ENCODE results near the gene RHEX.
A peak's percentile ranks its signal among the peaks of the same experiment; 100 is the strongest.

The RHEX gene

DNA sequence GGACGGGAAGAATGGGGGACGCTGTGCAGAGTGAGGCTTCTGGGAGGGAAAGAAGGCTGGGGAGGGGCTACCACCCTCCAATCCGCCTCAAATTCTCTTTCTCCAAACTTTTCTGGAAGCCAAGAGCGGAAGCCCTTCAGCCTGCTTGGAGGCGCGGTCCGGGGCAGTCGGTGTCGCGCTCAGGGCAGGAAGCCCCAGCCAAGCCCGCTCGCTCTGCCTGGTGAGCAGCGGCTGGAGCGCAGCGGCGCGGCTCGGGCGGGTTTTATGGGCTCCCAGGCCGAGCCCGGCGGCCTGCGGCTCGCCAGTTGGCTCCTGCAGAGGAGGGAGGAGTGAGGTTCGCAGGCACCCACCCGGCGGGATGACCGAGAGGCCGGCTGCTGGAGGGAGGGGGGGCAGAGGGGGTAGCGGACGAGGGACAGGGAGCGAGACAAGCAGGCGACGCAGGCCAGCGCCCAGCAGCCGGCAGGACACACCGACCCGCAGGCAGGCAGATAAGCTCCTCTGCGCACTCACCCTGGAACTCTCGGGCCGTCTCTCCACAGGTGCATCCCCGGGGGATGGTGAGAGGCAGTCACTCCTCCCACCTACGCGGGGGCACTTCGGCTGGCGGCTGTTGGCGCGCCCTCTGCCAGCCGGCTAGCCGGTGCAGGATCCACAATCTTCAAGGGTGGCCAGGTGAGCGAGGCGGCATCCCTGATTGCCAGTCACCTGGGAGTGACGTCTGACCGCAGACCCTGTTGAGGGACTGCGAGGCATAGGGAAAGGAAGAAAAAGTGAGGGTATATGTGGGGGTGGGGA is 64.4 kb downstream of the RHEX start, which contains the start of gene AVPR1B:
TSS of gene AVPR1B (minus strand) at position 238 of the 798 bp plus-strand sequence. CDS start 498 bp downstream, outside the sequence.
- Mint-ChIP-seq H3K27me3 (ENCODE audit: low read depth, poor library complexity) (peaks cover 84% of the 10 kb centered on the region), H3K36me3 (ENCODE audit: low read depth) (no peaks in the 10 kb centered on the region), H3K9me3 (peaks cover 37% of the 10 kb centered on the region), H3K27ac (peak within 1 kb of the TSS; percentile 67), H3K4me1 (peaks cover 12% of the 10 kb centered on the region), H3K4me3 (peak within 1 kb of the TSS; percentile 85)
- TF ChIP-seq, protein P1, sequence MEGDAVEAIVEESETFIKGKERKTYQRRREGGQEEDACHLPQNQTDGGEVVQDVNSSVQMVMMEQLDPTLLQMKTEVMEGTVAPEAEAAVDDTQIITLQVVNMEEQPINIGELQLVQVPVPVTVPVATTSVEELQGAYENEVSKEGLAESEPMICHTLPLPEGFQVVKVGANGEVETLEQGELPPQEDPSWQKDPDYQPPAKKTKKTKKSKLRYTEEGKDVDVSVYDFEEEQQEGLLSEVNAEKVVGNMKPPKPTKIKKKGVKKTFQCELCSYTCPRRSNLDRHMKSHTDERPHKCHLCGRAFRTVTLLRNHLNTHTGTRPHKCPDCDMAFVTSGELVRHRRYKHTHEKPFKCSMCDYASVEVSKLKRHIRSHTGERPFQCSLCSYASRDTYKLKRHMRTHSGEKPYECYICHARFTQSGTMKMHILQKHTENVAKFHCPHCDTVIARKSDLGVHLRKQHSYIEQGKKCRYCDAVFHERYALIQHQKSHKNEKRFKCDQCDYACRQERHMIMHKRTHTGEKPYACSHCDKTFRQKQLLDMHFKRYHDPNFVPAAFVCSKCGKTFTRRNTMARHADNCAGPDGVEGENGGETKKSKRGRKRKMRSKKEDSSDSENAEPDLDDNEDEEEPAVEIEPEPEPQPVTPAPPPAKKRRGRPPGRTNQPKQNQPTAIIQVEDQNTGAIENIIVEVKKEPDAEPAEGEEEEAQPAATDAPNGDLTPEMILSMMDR (IDR thresholded peaks at IDR 0.05) = no peak
- peak; percentile 81 for DNase-seq

DNA sequence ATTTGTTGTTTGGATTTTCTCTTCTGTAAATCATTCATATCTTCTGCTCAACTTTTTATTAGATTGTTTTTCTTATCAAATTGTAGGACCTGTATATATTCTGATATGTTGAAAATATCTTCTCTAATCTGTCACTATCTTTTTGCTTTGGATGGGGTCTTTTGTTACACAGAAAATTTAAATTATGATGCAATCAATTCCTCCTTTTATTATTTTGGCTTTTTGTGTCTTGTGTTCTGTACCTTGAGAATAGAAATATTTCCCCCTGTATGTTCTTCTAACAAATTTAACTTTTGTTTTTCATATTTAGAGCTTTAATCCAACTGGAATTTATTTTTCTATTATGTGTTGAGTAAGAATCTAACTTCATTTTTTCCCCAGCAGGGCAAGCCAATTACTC is 67.4 kb downstream of the RHEX start:
- H3K4me3 Mint-ChIP-seq = no peak overlapping the region
- DNase-seq = no peak
- no peak overlapping the region for H3K27ac Mint-ChIP-seq
- peaks cover 55% of the 10 kb centered on the region for H3K9me3 Mint-ChIP-seq
- H3K27me3 Mint-ChIP-seq (ENCODE audit: low read depth, poor library complexity) = peaks cover 73% of the 10 kb centered on the region
- peaks cover 12% of the 10 kb centered on the region for H3K4me1 Mint-ChIP-seq
- H3K36me3 Mint-ChIP-seq (ENCODE audit: low read depth) = no peaks in the 10 kb centered on the region
- TF ChIP-seq, protein P1 (IDR thresholded peaks at IDR 0.05) = no peak

DNA sequence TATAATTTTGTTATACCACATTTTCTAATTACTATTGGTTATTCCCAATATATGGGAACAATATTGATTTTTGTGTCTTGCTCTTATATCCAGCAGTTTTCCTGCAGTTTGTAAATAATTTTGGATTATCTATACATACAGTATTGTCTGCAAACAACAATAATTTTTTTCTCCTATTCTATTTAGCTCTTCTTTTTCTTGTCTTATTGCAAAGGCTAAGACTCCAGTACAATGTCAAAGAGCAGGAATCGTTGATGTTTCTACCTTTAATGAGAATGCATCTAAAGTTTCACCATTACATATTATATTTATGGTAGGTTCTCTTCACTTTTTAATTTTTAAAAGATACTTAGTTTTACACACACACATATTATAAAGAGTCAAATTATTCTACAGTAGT is 68.3 kb downstream of the RHEX start:
- Mint-ChIP-seq H3K4me1 (peaks cover 12% of the 10 kb centered on the region), H3K36me3 (ENCODE audit: low read depth) (no peaks in the 10 kb centered on the region), H3K9me3 (peaks cover 55% of the 10 kb centered on the region), H3K4me3 (no peak overlapping the region), H3K27ac (no peak overlapping the region), H3K27me3 (ENCODE audit: low read depth, poor library complexity) (peaks cover 70% of the 10 kb centered on the region)
- TF ChIP-seq, protein P1 (IDR thresholded peaks at IDR 0.05) = no peak
- no peak for DNase-seq

DNA sequence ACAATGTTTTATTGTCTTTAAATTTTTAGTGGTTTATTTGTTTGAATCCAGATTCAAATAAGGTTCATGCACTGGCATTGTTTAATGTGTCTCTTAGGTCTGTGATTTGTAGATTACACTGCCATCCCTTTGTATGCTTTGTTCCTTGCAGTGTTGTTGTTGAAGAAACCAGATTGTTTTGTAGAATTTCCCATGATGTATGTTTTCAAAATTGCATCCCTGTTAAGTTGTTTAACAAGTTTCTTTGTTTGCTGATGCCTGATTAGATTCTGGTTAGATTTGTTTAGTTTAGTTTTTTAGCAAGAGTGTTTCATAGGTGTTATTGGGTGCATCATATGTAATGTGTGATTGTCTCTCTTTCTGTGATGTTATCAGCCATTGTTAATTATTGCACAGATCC is 69.7 kb downstream of the RHEX start:
- no peak overlapping the region for H3K27ac Mint-ChIP-seq

DNA sequence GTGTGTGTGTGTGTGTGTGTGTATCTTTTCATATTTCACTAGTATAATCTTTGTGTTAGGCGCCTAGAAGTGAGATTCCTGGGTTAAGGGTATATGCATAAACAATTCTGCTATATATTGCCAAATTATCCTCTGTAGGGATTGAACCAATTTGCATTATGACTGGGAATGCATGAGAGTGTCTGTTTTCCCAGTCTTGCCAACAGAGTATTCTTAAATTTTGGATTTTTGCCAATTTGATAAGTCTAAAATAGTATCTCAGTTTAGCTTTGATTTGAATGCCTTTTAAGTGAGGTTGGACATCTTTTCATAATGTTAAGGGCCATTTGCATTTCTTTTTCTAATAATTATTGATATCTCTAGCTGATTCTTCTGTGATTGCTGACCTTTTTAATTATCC is 72.4 kb downstream of the RHEX start:
- TF ChIP-seq, protein P1 (IDR thresholded peaks at IDR 0.05) = no peak
- H3K4me3 Mint-ChIP-seq = no peak overlapping the region
- H3K27me3 Mint-ChIP-seq (ENCODE audit: low read depth, poor library complexity) = peaks cover 36% of the 10 kb centered on the region
- peaks cover 39% of the 10 kb centered on the region for H3K9me3 Mint-ChIP-seq
- DNase-seq = no peak
- no peaks in the 10 kb centered on the region for H3K4me1 Mint-ChIP-seq
- H3K27ac Mint-ChIP-seq = no peak overlapping the region
- H3K36me3 Mint-ChIP-seq (ENCODE audit: low read depth) = no peaks in the 10 kb centered on the region

More for the DNA sequence above, 69.7 kb downstream of the RHEX start:
- Mint-ChIP-seq H3K4me1 (peaks cover 3% of the 10 kb centered on the region), H3K27me3 (ENCODE audit: low read depth, poor library complexity) (peaks cover 56% of the 10 kb centered on the region), H3K4me3 (no peak overlapping the region), H3K9me3 (peaks cover 55% of the 10 kb centered on the region), H3K36me3 (ENCODE audit: low read depth) (no peaks in the 10 kb centered on the region)
- DNase-seq = no peak
- TF ChIP-seq, protein P1 (IDR thresholded peaks at IDR 0.05) = no peak

DNA sequence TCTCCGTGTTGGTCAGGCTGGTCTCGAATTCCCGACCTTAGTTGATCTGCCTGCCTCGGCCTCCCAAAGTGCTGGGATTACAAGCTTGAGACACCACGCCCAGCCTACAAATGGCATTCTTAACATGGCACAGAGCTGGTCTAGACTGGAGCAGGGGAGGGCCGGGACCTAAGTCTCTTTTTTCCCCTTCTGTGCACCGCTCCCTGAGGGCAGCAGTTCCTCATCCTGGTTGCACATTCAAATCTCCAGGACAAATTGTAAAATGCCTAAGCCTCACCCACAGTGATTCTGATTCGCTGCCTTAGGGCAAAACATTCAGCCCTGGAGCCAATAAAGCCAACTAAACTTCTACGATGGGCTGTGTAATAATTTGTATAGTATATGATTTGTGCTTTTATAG is 74.4 kb downstream of the RHEX start:
- peaks cover 29% of the 10 kb centered on the region for H3K27me3 Mint-ChIP-seq (ENCODE audit: low read depth, poor library complexity)
- DNase-seq = no peak
- H3K4me3 Mint-ChIP-seq = no peak overlapping the region
- H3K9me3 Mint-ChIP-seq = peaks cover 19% of the 10 kb centered on the region
- TF ChIP-seq, protein P1 (IDR thresholded peaks at IDR 0.05) = no peak
- H3K4me1 Mint-ChIP-seq = no peaks in the 10 kb centered on the region
- H3K36me3 Mint-ChIP-seq (ENCODE audit: low read depth) = no peaks in the 10 kb centered on the region
- no peak overlapping the region for H3K27ac Mint-ChIP-seq
